GM12878 (cell line): ENCODE data around the gene CNDP1. TPM values are rescaled to one million over a fixed set of nuclear protein-coding genes. Genes with fewer than 3 reads are reported as not detected.

ENCODE experiments used
- ATAC-seq: fragments of 200-7000 bp; cut with Tn5 transposase; 3 replicates; pipeline ENCODE4 v1.9.1; 2020; ENCODE audit warnings: mild to moderate bottlenecking, moderate library complexity
- BruUV-seq: library from RNA; stranded (reverse); fragments of 400-500 nt; replicated peaks from 2 replicates; lab custom pipeline; 2021; lab: Mats Ljungman, UMichigan
- CTCF ChIA-PET: fragments of 300-600 bp; sonication (Branson Sonifier 250); formaldehyde crosslinking; extraction: SDS; loops from one replicate; lab custom pipeline; 2021; ENCODE audit warnings: inconsistent platforms; lab: Yijun Ruan, JAX
- POLR2A ChIA-PET: fragments of 350-600 bp; formaldehyde crosslinking; extraction: SDS; loops from one replicate; lab custom pipeline; 2021; ENCODE audit warnings: inconsistent platforms; lab: Charles Lee
- RAD21 ChIA-PET: fragments of 300-600 bp; sonication (Branson Sonifier 250); formaldehyde crosslinking; loops from one replicate; lab custom pipeline; 2023; ENCODE audit warnings: antibody characterized with exemption; ENCODE audit not compliant: unreplicated experiment; lab: Charles Lee
- SMC1A ChIA-PET: fragments of 300-600 bp; sonication (Branson Sonifier 250); formaldehyde crosslinking; loops from one replicate; lab custom pipeline; 2023; ENCODE audit not compliant: unreplicated experiment, uncharacterized antibody; lab: Charles Lee
- DNase-seq: peaks from one replicate; pipeline ENCODE4 v3.0.0-alpha.2; 2011; ENCODE audit warnings: low read depth, low spot score
- FAIRE-seq: peaks from 3 replicates; lab custom pipeline; 2011; peaks lifted over from hg19 to GRCh38; lab: Jason Lieb, UNC
- H2AFZ ChIP-seq: 2 replicates; pipeline ENCODE4 v1.6.0; 2011; ENCODE audit warnings: low read depth, low read length, control low read depth; ENCODE audit not compliant: control insufficient read depth
- H3K27ac ChIP-seq: 2 replicates; pipeline ENCODE4 v1.5.1; 2011; ENCODE audit warnings: control low read depth; ENCODE audit not compliant: control insufficient read depth, insufficient read depth
- H3K27me3 ChIP-seq, 2 experiments: replicated peaks in 1 of 2; 2 replicates each; pipeline versions ENCODE4 v1.6.0 to v1.6.1; 2011; ENCODE audit warnings: low read length in 1 of 2; ENCODE audit not compliant: control insufficient read depth in 2 of 2, insufficient read depth in 2 of 2
- H3K36me3 ChIP-seq, 2 experiments: 2 replicates each; pipeline ENCODE4 v1.5.1; 2011; ENCODE audit warnings: low read length in 1 of 2; ENCODE audit not compliant: control insufficient read depth in 2 of 2, insufficient read depth in 2 of 2
- H3K4me1 ChIP-seq: 2 replicates; pipeline ENCODE4 v1.6.1; 2011; ENCODE audit warnings: mild to moderate bottlenecking, low read length, moderate library complexity, mixed read lengths; ENCODE audit not compliant: control insufficient read depth, insufficient read depth
- H3K4me2 ChIP-seq: 2 replicates; pipeline ENCODE4 v1.6.0; 2011; ENCODE audit warnings: control low read depth; ENCODE audit not compliant: control insufficient read depth, insufficient read depth
- H3K4me3 ChIP-seq: fragments of 200-600 bp; sonication (generic); 2 replicates; pipeline ENCODE4 v1.5.1; 2016
- H3K79me2 ChIP-seq: 2 replicates; pipeline ENCODE4 v1.6.0; 2011; ENCODE audit warnings: low read length; ENCODE audit not compliant: control insufficient read depth, insufficient read depth
- H3K9ac ChIP-seq: 2 replicates; pipeline ENCODE4 v1.8.0; 2011; ENCODE audit warnings: low read length, control low read depth, mixed read lengths; ENCODE audit not compliant: control insufficient read depth, insufficient read depth
- H3K9me3 ChIP-seq: replicated peaks from 3 replicates; pipeline ENCODE4 v1.5.1; 2011; ENCODE audit warnings: mild to moderate bottlenecking, low read length; ENCODE audit not compliant: control insufficient read depth, insufficient read depth
- H4K20me1 ChIP-seq: 2 replicates; pipeline ENCODE4 v1.6.0; 2011; ENCODE audit not compliant: control insufficient read depth, insufficient read depth
- ATF3 ChIP-seq: IDR thresholded peaks from 2 replicates; pipeline ENCODE4 v1.6.1; 2011; ENCODE audit warnings: low read depth, mild to moderate bottlenecking, low read length, moderate library complexity, borderline replicate concordance; ENCODE audit errors: extremely low read depth
- BRCA1 ChIP-seq: IDR thresholded peaks from 2 replicates; pipeline ENCODE4 v1.6.1; 2011; ENCODE audit warnings: low read depth, low read length, improper control_type of control experiment
- CREB1 ChIP-seq: IDR thresholded peaks from 2 replicates; pipeline ENCODE4 v1.6.1; 2012; ENCODE audit warnings: low read depth, mild to moderate bottlenecking, inconsistent platforms
- CREM ChIP-seq: IDR thresholded peaks from 2 replicates; pipeline ENCODE4 v1.6.1; 2014; ENCODE audit warnings: antibody characterized with exemption, low read depth
- GABPA ChIP-seq: IDR thresholded peaks from 2 replicates; pipeline ENCODE4 v1.6.1; 2014; ENCODE audit warnings: antibody characterized with exemption, low read depth, mild to moderate bottlenecking, inconsistent platforms
- IKZF1 ChIP-seq: fragments of 450-650 bp; conservative IDR thresholded peaks from 2 replicates; pipeline ENCODE4 v1.6.1; 2017; ENCODE audit warnings: antibody characterized with exemption, mild to moderate bottlenecking
- NR2F1 ChIP-seq: fragments of 450-650 bp; conservative IDR thresholded peaks from 2 replicates; pipeline ENCODE4 v1.6.1; 2017; ENCODE audit warnings: mild to moderate bottlenecking
- PAX8 ChIP-seq: fragments of 450-650 bp; IDR thresholded peaks from 2 replicates; pipeline ENCODE4 v1.6.1; 2017; ENCODE audit warnings: mild to moderate bottlenecking, moderate library complexity
- RCOR1 ChIP-seq: conservative IDR thresholded peaks from 2 replicates; pipeline ENCODE4 v1.6.1; 2012; ENCODE audit warnings: low read depth, low read length, improper control_type of control experiment
- RUNX3 ChIP-seq: IDR thresholded peaks from 2 replicates; pipeline ENCODE4 v1.6.1; 2012; ENCODE audit warnings: low read length, inconsistent platforms
- USF2 ChIP-seq: IDR thresholded peaks from 2 replicates; pipeline ENCODE4 v1.6.1; 2011; ENCODE audit warnings: low read depth, low read length, improper control_type of control experiment, borderline replicate concordance
- WGBS: methylation state at CpG from one replicate; pipeline ENCODE4 v1.1.6; 2016; ENCODE audit warnings: low lambda C conversion rate; ENCODE audit not compliant: insufficient replicate concordance, insufficient coverage; ENCODE audit errors: missing lambda C conversion rate; 5-methylcytosine and 5-hydroxymethylcytosine counted together
- in situ Hi-C: fragments of 300-500 bp; cut with MboI; formaldehyde crosslinking; loops from 9 replicates; pipeline ENCODE4 v1.14.3; 2018; ENCODE audit warnings: mixed read lengths
- intact Hi-C: fragments of 100-400 bp; cut with micrococcal nuclease; formaldehyde crosslinking; loops from one replicate; pipeline ENCODE4 v1.14.2; 2022; ENCODE audit not compliant: unreplicated experiment
- polyA plus RNA-seq, 11 experiments: library from polyadenylated mRNA; depleted of rRNA in 4 of 11; unstranded in 6 of 11; stranded (reverse) in 5 of 11; fragments of >200 nt; fragmentation: Nextera tagmentation in 4 of 11; fragmentation: Illumina TruSeq in 1 of 11; extraction: Ambion mirVana in 4 of 11; extraction: Trizol in 1 of 11; gene quantifications; 1 replicate in 1 of 11; 2 replicates in 10 of 11; pipeline versions ENCODE4 v1.2.1 to v1.2.3, GENCODE V29; 2011 to 2016; ENCODE audit warnings: inconsistent platforms in 2 of 11, missing spikeins in 2 of 11, low read depth in 1 of 11
- total RNA-seq, 4 experiments: library from RNA; depleted of rRNA in 3 of 4; stranded (reverse); fragments of >200 nt in 3 of 4; fragmentation: Illumina TruSeq in 1 of 4; extraction: Trizol in 1 of 4; gene quantifications; 2 replicates each; pipeline versions ENCODE4 v1.2.1 to v1.2.3, GENCODE V29; 2013 to 2021

Gene CNDP1
- total and polyA plus RNA-seq, 10 of the 15 experiments (the other 5 are each of a cell fraction or from before 2014, with no cell fraction given) = 0.04 to 0.05 TPM; not detected in 8

GRCh38 chr18:74540652-74541421, 6.5 kb downstream of the CNDP1 start (continued):
- TF ChIP-seq USF2 = no peak
- no peak for TF ChIP-seq BRCA1

GRCh38 chr18:74541703-74542555, 7.6 kb downstream of the CNDP1 start:
- POLR2A ChIA-PET = interaction anchor here (0.8 kb wide), 1 partner anchor 10 kb away, joined by 3 read pairs; no protein-coding TSS in a partner anchor
- RAD21 ChIA-PET = interaction anchor here (1.8 kb wide), 1 partner anchor 10 kb away, joined by 5 read pairs; no protein-coding TSS in a partner anchor
- no peaks in the 10 kb centered on the region for H3K79me2 ChIP-seq
- in situ Hi-C loops (no loop called here), intact Hi-C loops (no loop called here)
- FAIRE-seq = no peak
- peak; percentile 52 for ATAC-seq
- H3K36me3 ChIP-seq = no peaks in the 10 kb centered on the region
- no peaks in the 10 kb centered on the region; the same call in 2 of the 3 replicates for H3K9me3 ChIP-seq
- peaks cover 2% of the 10 kb centered on the region; the same call in 1 of the 2 replicates for H3K4me1 ChIP-seq
- DNase-seq = no peak
- SMC1A ChIA-PET = interaction anchor here (1.0 to 1.7 kb wide), 2 partner anchors 10 to 45 kb away, joined by 4 to 7 read pairs; no protein-coding TSS in a partner anchor
- WGBS = 55% methylated on average over 15 of the region's 15 CpGs
- CTCF ChIA-PET = interaction anchor here (1.0 to 1.5 kb wide), 3 partner anchors 10 to 49 kb away, joined by 3 to 4 read pairs (median 3); no protein-coding TSS in a partner anchor
- no peak overlapping the region for H3K27ac ChIP-seq
- H3K9ac ChIP-seq = no peak overlapping the region
- no peaks in the 10 kb centered on the region for H4K20me1 ChIP-seq
- no TSS peak for BruUV-seq
- TF ChIP-seq GABPA (peak; percentile 25; the same call in 1 of the 2 replicates), NR2F1 (0 out of 2 replicates have a peak, but pooled peaks have one; percentile 31), ATF3 (no peak), CREM (peak; percentile 42; the same call in 1 of the 2 replicates), RCOR1 (no peak), RUNX3 (peak; percentile 6; the same call in 1 of the 2 replicates), IKZF1 (peak; percentile 38; the same call in 1 of the 2 replicates), CREB1 (peak; percentile 43; the same call in 1 of the 2 replicates), PAX8 (no peak)
- H3K4me3 ChIP-seq = no peak overlapping the region
- H2AFZ ChIP-seq = no peak overlapping the region
- no peaks in the 10 kb centered on the region for H3K27me3 ChIP-seq
- H3K4me2 ChIP-seq = no peak overlapping the region
